Thyroid gland (tissue), 4 donors: Measurements from ENCODE around the gene VPS35L. TPM values are rescaled to one million over a fixed set of nuclear protein-coding genes. Genes with fewer than 3 reads are reported as not detected.
"Not testable (repeated sequence)": the region's sequence is repeated elsewhere in the genome, so short reads cannot be mapped to it uniquely, and the experiment has no call there.

ENCODE experiments used
- DNase-seq, 2 donors: peaks; one replicate each; pipeline ENCODE4 v3.0.0-alpha.2; 2019
- H3K27ac ChIP-seq, 3 donors: fragments of 200-600 bp; sonication (generic); 1 replicate in 2 of 3; 2 replicates in 1 of 3; pipeline ENCODE4 v1.5.1; 2016 to 2019; ENCODE audit warnings: mild to moderate bottlenecking in 1 of 3, moderate library complexity in 1 of 3
- H3K27me3 ChIP-seq: fragments of 200-600 bp; sonication (generic); one replicate; pipeline ENCODE4 v1.5.1; 2019
- H3K36me3 ChIP-seq, 2 donors: fragments of 200-600 bp; sonication (generic); one replicate each; pipeline ENCODE4 v1.5.1; 2016 to 2019
- H3K4me1 ChIP-seq, 2 donors: fragments of 200-600 bp; sonication (generic); one replicate each; pipeline ENCODE4 v1.5.1; 2017 to 2019
- H3K4me3 ChIP-seq, 3 donors: fragments of 200-600 bp; sonication (generic); replicated peaks in 1 of 3; 1 replicate in 2 of 3; 2 replicates in 1 of 3; pipeline ENCODE4 v1.5.1; 2016; ENCODE audit warnings: mild to moderate bottlenecking in 1 of 3
- H3K9me3 ChIP-seq: fragments of 200-600 bp; sonication (generic); one replicate; pipeline ENCODE4 v1.5.1; 2017
- CTCF ChIP-seq, 6 experiments: fragments of 200-600 bp in 3 of 6; fragments of 450-650 bp in 3 of 6; sonication (generic) in 3 of 6; IDR thresholded peaks; one replicate each; pipeline ENCODE4 v1.5.1; 2016 to 2019; ENCODE audit warnings: antibody characterized with exemption in 6 of 6, mild to moderate bottlenecking in 2 of 6, inconsistent platforms in 1 of 6, moderate library complexity in 1 of 6
- POLR2A ChIP-seq, 2 donors: fragments of 450-650 bp; IDR thresholded peaks; one replicate each; pipeline ENCODE4 v1.6.1; 2017; ENCODE audit warnings: antibody characterized with exemption in 2 of 2, mild to moderate bottlenecking in 2 of 2, moderate library complexity in 1 of 2
- WGBS, 2 donors: methylation state at CpG; one replicate each; pipeline ENCODE4 v1.1.5; 2017; 5-methylcytosine and 5-hydroxymethylcytosine counted together
- intact Hi-C: fragments of 100-400 bp; cut with DNase I; formaldehyde crosslinking; loops from one replicate; pipeline ENCODE4 v1.15.1; 2023
- total RNA-seq, 4 donors: library from RNA; depleted of rRNA; stranded (reverse); fragments of >200 nt; gene quantifications; one replicate each; pipeline ENCODE4 v1.2.3, GENCODE V29; 2016

The VPS35L gene
- total RNA-seq, 4 donors from 2014 or later, result 64.9 to 74.3 (median 68.8) TPM

GRCh38 chr16:19657831-19658230 lies 102.3 kb downstream of the VPS35L start:
- 90 to 98% methylated on average over 4 of the region's 4 CpGs for WGBS, 2 donors
- Histone ChIP-seq H3K4me1 (no peaks in the 10 kb centered on the region), H3K9me3 (no peaks in the 10 kb centered on the region), H3K4me3 (no peak overlapping the region), H3K27me3 (no peaks in the 10 kb centered on the region), H3K36me3 (peaks cover 10 to 16% of the 10 kb centered on the region in 2 donors), H3K27ac (no peak overlapping the region)
- intact Hi-C loops, result loop anchor here (10.0 kb wide), 1 partner anchor 53 kb away; no protein-coding TSS in a partner anchor
- no peak for TF ChIP-seq POLR2A (IDR thresholded peaks at IDR 0.05)
- no peak for TF ChIP-seq CTCF (IDR thresholded peaks at IDR 0.05)
- no peak for DNase-seq

- Histone ChIP-seq H3K36me3 (peaks cover 5 to 10% of the 10 kb centered on the region in 2 donors), H3K4me1 (no peaks in the 10 kb centered on the region), H3K4me3 (no peak overlapping the region), H3K27me3 (no peaks in the 10 kb centered on the region), H3K27ac (no peak overlapping the region), H3K9me3 (no peaks in the 10 kb centered on the region)
- no peak for TF ChIP-seq CTCF (IDR thresholded peaks at IDR 0.05)
- no peak for TF ChIP-seq POLR2A (IDR thresholded peaks at IDR 0.05)
- intact Hi-C loops, result loop anchor here (10.0 kb wide), 1 partner anchor 55 kb away; no protein-coding TSS in a partner anchor
- no peak for DNase-seq
- 95 to 100% methylated on average over 1 of the region's 1 CpG for WGBS, 2 donors
Observed at GRCh38 chr16:19659554-19659953, 104.1 kb downstream of the VPS35L start.

- no peak for DNase-seq
- Histone ChIP-seq H3K4me1 (no peaks in the 10 kb centered on the region), H3K27ac (no peak overlapping the region), H3K9me3 (no peaks in the 10 kb centered on the region), H3K36me3 (peaks cover 5 to 10% of the 10 kb centered on the region in 2 donors), H3K27me3 (no peaks in the 10 kb centered on the region), H3K4me3 (no peak overlapping the region)
- 90 to 94% methylated on average over 1 of the region's 1 CpG for WGBS, 2 donors
- no peak for TF ChIP-seq POLR2A (IDR thresholded peaks at IDR 0.05)
- intact Hi-C loops, result no loop called here
Observed at GRCh38 chr16:19660432-19660831, 104.9 kb downstream of the VPS35L start.

DNA sequence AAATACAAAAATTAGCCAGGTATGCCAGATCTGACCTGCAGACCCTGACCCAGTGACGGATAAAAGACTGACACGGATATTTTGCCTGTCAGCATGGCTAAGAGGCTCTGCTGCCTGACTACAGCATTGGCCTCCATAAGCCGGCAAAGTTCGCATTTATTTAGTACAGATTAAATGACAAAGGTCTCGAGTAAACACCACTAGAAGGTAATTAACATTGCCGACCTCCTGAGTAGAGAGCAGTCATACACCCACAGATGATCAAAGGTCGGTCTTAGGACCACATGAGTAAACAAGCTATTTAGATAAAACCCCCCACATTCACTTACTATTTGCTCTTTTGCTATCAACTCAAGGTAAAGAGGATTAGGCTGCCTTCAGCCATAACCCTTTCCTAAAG lies 106.8 kb downstream of the VPS35L start:
- no peak overlapping the region for H3K4me3 ChIP-seq
- H3K4me1 ChIP-seq, result peaks cover 9 to 11% of the 10 kb centered on the region in 2 donors
- peaks cover 5 to 10% of the 10 kb centered on the region in 2 donors for H3K36me3 ChIP-seq
- 95 to 98% methylated on average over 7 of the region's 7 CpGs for WGBS, 2 donors
- TF ChIP-seq POLR2A (IDR thresholded peaks at IDR 0.05), result no peak
- TF ChIP-seq CTCF (IDR thresholded peaks at IDR 0.05), result no peak
- intact Hi-C loops, result no loop called here
- H3K9me3 ChIP-seq, result no peaks in the 10 kb centered on the region
- no peak for DNase-seq
- no peaks in the 10 kb centered on the region for H3K27me3 ChIP-seq
- no peak overlapping the region for H3K27ac ChIP-seq

- peaks cover 9 to 11% of the 10 kb centered on the region in 2 donors for H3K4me1 ChIP-seq
- intact Hi-C loops, result no loop called here
- H3K27me3 ChIP-seq, result no peaks in the 10 kb centered on the region
- no peak overlapping the region for H3K4me3 ChIP-seq
- H3K27ac ChIP-seq, result no peak overlapping the region
- peaks cover 3 to 7% of the 10 kb centered on the region in 2 donors for H3K36me3 ChIP-seq
- DNase-seq, result no peak
- WGBS, 2 donors, result 95 to 96% methylated on average over 6 of the region's 6 CpGs
- TF ChIP-seq CTCF (IDR thresholded peaks at IDR 0.05) (no peak), POLR2A (IDR thresholded peaks at IDR 0.05) (no peak)
- no peaks in the 10 kb centered on the region for H3K9me3 ChIP-seq
Observed at GRCh38 chr16:19664166-19664565, 108.7 kb downstream of the VPS35L start.

DNA sequence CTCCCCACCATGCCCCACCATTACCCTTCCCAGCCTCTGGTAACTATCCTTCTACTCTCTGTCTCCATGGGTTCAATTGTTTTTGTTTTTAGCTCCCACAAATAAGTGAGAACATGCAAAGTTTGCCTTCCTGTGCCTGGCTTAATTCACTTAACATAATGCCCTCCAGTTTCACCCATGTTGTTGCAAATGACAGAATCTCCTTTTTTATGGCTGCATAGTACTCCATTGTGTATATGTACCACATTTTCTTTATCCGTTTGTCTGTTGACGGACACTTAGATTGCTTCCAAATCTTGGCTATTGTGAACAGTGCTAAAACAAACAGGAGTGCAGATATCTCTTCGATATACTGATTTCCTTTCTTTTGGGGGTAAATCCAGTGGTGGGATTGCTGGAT lies 109.8 kb downstream of the VPS35L start:
- H3K9me3 ChIP-seq, H3K27me3 ChIP-seq, H3K27ac ChIP-seq, intact Hi-C loops, DNase-seq, H3K4me3 ChIP-seq: not testable (repeated sequence)
- 85 to 99% methylated on average over 3 of the region's 3 CpGs for WGBS, 2 donors
- Histone ChIP-seq H3K4me1 (peaks cover 9 to 11% of the 10 kb centered on the region in 2 donors), H3K36me3 (peaks cover 9 to 13% of the 10 kb centered on the region in 2 donors)
